HG03575 (cell line): ENCODE measurements around the gene STX1B.
"Not testable (repeated sequence)": the region's sequence is repeated elsewhere in the genome, so short reads cannot be mapped to it uniquely, and the experiment has no call there.

Source experiments
- ATAC-seq: cut with Tn5 transposase; IDR thresholded peaks from one replicate; pipeline ENCODE4 v1.9.1; 2021; ENCODE audit not compliant: unreplicated experiment, insufficient number of reproducible peaks, low FRiP score; ENCODE audit errors: extremely low read depth

STX1B gene

DNA sequence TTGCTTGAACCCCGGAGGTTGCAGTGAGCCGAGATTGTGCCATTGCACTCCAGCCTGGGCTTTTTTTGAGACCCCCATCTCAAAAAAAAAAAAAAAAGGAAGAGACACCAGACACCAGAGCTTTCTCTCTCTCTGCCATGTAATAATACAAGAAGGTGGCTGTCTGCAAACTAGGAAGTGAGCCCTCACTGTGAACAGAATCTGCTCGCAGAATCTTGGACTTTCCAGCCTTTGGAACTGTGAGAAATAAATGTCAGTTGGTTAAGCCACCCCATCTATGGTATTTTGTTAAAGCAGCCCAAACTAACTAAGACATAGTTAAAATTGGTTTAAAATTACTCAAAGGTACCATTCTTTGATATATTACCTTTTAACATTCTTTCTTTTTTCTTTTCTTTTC is 10.1 kb upstream of the STX1B start:
- ATAC-seq, result no peak

DNA sequence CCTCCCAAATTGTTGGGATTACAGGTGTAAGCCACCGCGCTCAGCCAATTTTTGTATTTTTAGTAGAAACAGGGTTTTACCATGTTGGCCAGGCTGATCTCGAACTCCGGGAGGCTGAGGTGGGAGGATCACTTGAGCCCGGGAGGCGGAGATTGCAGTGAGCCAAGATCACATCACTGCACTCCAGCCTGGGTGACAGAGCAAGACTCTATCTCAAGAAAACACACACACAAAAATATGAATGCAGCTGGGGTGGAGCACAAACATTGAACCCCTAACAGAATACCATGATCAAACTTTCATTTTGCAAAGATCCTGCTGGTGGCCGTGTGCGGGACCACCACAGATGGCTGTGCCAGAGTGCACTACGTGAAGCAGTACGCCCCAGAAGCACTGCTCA is 7.3 kb upstream of the STX1B start:
- not testable (repeated sequence) for ATAC-seq

DNA sequence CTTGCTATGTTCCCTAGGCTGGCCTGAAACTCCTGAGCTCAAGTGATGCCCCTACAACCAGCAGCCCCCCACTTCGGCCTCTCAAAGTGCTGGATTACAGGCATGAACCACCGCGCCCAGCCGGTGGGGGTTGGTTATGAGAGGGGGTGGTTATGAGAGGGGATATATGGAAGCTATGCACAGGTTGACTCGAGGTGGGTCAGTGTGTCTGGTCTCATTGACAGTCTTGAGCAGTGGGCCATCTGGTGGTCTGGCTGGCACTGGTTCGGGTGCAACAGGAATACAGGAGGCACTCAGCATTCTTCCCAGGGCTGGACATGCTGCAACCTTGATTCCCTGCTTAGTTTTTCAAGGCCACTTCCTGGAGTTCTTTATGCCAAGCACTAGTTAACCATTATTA is 5.6 kb upstream of the STX1B start:
- ATAC-seq, result no peak

DNA sequence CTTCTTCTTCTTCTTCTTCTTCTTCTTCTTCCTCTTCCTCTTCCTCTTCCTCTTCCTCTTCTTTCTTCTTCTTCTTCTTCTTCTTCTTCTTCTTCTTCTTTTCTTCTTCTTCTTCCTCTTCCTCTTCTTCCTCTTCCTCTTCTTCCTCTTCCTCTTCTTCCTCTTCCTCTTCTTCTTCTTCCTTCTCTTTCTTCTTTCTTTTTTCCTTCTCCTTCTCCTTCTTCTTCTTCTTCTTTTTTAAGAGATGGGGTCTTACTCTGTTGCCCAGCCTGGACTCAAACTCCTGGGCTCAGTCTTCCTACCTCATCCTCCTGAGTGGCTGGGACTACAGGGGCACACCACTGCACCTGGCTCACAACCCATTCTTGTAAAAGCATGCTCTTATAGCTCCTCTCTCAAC is 2.9 kb upstream of the STX1B start:
- ATAC-seq, result not testable (repeated sequence)

DNA sequence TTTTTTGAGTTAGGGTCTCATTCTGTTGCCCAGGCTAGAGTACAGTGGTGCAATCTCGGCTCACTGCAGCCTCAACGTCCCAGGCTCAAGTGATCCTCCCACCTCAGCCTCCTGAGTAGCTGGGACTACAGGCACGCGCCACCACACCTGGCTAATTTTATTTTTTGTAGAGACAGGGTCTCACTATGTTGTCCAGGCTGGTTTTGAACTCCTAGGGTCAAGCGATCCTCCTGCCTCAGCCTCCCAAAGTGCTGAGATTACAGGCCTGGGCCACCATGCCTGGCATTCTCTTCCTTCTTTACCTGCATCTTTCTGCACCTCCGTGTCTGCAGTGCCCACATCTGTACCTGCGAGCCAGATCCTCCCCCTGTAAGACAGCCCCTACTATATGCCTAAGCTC is 1.4 kb upstream of the STX1B start:
- ATAC-seq, result not testable (repeated sequence)

DNA sequence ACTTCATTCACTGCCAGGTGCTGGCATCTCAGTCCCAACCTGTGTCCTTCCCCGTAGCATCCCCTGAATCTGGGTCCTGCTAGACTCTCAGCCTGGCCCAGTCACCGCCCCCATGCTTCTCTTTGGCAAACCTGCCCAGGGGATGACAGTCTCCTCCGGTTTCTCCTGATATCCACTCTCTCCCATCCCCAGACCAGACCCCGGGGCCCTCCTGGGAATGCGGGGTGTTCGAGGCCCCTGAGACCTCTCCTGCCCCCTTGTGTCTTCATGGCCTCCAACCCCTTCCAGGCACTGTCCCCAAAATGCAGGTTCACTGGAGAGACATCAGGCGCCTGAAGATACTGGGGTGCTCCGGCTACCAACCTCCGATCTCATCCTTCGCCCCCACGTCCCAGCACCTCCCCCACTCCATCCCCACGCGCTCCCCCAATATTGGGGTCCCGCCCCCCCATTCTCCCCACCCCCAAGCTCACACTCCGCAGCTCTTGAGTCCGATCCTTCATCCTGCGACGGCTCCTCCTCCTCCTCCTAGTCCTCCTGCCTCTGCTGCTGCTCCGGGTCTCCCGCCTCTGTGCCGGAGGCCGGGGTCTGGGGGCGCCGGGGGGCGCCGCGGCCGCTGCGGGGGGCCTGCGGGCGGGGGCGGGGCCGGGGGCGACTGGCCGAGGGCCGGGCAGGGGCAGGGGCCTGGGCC is 399 bp downstream of the STX1B start:
- no peak for ATAC-seq

DNA sequence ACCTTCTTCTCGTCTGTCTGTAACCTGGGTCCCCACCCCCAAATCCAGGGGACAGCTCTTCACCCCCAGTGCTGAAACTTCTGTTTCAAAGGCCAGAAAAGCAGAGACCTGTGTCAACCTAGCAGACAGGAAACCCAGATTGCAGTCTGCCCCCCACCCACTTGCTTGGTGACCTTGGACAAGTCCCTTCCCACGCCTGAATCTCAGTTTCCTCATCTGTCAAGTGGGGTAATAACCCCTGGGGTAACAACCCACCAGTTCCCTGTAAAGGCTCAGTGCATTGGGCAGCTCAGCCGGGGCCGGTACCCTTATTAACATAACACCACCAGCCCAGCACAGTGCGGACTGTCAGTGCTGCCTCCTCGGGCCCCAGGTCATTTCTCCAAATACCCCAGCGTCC is 1.3 kb downstream of the STX1B start:
- no peak for ATAC-seq

DNA sequence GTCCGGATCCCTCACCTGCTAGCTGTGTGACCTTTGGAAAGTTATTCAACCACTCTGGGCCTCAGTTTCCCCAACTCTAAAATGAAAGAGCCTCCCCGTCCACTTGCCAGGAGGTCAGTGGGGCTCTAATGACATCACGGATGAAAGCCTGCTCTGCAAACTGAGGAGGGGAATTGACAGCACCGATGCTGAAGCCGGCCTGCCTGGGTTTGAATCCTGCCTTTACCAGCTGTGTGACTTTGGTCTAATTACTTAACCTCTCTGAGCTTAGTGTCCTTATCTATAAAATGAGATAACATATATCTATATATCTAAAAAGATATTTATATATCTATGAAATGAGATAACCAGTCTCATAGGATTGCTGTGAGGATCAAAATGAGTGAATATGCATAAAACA is 1.9 kb downstream of the STX1B start:
- no peak for ATAC-seq

DNA sequence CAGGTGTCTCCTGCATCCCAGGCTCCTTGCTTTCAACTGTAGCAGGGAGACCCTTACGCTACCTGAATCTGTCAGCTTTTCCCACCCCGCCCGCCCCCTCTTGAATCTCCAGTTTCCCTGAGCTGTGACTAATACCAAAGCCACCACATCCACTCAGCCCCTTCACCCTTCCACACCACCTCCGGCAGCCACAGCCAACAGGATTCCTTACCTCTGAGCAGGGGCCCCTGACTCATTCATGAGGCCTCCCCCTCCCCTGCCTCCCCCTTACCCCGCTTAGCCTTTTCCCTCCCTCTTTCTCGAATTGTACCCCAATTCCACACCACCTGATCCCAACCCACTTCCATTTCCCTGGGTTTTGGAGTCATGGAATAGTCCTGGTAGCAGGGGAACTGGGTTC is 2.3 kb downstream of the STX1B start:
- no peak for ATAC-seq

DNA sequence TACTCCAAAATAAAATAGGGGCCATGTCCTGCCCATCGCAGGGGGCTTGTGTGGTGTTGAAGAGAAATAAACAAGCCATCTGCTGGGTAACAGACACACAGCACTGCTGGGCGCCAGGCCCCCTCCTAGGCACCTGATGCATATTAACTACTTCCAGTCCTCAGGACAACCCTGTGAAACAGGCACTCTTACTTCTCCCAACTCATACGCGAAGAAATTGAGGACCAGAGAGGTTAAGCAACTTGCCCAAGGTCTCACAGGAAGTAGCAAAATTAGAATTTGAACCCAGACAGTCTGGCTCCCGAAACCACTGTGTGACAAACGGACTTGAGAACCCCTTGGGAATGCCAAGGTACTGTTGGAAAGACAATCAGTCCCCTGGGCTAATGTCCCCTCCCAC is 2.8 kb downstream of the STX1B start:
- no peak for ATAC-seq

DNA sequence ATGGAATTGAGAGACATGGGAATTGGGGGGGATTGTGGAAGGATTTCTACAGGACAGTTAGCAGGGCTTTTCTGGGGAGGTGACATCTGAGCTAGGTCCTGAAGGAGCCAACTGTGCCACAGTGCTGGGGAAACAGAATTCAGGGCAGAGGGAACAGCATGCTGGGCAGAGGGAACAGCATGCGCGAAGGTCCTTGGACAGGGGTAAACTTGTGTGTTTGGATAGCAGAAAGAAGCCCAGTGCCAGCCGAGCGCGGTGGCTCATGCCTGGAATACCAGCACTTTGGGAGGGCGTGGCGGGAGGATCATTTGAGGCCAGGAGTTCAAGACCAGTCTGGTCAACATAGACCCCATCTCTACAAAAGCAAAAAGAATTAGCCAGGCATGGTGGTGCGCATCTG is 3.8 kb downstream of the STX1B start:
- no peak for ATAC-seq

DNA sequence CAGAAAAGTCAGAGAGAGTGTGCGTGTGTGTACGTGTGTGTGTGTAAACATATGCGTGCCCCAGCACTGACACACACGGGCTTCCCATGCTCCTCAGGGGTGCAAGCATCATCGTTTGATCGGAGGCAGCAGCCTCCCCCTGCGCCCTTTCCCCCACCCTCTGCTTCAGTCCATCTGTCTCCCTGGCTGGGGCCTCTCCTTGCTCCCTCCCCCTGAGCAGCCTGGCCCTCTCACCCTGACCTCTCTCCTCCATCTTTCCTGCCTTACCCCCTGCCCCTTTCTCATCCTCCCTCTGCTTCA is 4.4 kb downstream of the STX1B start:
- ATAC-seq, result no peak

DNA sequence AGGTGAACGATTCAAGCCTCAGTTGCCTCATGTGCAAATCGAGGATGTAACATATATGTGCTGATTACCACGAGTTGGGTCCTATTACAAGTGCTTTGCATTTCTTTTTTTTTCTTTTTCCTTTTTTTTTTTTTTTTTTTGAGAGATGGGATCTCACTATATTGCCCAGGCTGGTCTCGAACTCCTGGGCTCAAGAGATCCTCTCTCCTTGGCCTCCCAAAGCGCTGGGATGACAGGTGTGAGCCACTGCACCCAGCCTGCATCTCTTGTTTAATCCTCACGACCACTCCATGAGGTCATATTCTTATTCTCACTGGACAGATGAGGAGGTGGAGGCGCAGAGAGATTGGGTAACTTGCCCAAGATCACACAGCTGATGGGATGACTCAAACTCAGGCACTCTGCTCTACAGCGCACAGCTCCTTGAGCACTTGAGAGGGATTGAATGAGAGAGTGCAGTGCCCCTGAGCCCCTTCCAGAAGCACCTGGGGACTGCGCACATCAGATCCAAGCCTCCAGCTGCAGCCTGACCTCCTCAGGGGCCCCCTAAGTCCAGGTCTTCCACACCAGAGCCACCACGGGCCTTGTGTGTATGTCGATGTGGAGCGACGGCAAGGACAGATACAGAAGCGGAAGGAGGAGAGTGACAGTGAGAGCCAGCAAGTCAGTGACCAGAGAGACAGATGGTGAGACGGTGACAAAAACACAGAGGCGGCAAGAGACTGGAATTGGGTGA is 4.9 kb downstream of the STX1B start:
- ATAC-seq, result no peak

DNA sequence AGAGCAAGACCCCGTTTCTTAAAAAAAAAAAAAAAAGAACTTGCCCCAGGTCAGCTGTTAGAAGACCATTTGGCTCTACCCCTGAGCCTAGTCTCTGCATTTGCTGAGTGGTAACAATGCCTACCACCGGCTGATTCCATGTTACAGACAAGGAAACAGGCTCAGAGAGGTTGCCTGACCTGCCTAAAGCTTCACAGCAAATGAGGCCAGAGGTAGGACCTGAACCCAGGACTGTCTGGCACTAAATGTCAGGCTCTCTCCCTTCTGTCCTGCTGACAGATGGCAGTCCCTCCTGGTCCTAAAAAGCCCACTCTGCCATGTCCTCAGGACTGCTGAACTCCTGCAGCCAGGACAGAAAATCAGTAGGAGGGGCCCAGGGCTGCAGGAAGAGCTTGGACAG is 5.8 kb downstream of the STX1B start:
- no peak for ATAC-seq

DNA sequence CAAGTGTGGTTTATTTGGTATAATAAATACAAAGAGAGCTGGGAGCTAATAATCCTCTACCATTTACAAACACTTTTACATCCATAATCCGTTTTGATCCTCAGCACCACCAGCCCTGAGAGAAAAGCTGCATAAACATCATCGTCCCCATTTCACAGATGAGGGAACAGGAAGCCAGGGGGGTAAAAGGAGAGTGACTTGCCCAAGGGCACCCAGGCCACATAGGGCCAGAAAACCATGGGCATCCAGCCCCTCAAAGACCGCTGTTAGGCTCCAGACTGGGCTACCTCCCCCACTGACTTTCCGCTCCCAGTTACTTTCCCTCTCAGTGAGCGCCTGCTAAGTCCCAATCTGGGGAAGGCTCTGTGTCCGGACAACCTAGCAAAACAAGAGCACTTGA is 6.7 kb downstream of the STX1B start:
- ATAC-seq, result no peak

DNA sequence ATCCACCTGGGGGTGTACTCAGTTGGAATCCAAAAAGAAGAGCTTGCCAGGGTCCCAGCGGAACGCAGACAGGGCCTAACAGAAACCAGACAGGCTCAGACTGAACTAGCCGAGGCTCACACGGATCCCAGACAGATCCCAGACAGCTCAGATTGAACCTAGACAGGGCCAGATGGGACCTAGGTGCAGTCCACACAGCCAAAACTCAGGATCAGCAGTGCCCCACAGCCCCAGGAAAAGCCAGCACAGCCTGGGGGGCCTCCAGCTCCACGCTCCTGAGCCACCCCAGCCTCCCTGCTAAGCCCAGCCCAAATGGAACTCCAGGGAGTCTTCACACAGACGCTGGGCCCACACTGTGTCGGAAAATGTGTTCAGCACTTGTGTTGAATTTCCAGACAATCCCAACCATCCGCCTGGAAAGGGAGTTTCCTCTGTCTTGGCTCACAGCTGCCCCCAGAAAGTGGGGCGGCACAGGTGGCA is 7.5 kb downstream of the STX1B start:
- ATAC-seq, result no peak

DNA sequence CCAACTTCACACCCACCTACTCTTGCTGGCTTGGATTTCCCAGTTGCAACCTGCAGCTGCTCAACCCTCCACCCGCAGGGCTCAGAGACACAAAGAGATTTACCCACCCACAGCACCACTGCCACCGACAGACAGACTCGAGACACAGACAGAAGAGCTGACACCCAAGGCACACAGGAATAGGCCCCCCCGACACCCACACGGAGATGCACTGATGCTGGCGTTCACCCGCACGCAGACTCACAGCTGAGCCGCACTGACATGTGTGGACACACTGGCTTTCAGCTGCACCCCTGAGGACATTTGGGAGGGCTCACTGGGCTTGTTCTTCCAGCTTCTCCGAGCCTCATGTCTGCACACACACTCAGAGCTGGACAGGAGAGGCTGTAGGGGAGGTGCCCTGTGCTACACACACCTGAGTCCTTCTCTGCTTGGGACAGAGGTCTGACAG is 8.2 kb downstream of the STX1B start:
- ATAC-seq, result no peak

DNA sequence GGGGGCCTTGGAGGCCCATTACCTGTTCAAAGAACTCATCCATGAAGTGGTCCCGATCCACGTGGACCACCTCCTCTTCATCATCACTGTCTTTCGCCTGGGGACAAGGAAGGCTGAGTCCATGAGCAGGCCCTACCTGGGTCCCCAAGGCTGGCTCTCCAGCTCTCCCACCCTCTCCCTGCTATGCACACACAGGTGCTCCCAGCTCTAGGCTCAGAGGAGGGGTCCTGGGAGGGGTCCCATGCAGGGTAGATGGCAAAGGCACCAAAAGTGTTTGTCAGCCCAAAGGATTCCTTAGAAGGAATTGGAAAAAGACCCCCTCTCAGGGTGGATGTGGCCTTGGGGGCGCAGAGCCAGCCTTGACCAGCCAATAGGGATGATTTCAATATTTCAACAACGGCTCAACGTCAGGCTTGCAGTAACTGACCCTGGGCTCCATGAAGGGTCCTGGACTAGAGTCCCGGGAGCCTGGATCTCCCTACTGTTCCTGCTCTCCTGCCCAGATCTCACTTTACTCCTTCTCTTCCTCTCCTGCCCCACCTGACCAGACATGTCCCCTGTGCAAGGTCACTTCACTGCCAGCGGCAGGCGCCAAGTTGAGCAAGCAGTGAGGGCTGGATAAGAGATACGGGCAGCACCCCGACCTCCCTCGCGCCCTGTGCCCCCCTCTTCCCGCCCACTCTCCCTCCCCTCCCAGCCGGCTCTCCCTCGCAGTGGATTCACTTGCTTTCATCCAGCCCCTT is 8.8 kb downstream of the STX1B start:
- no peak for ATAC-seq

DNA sequence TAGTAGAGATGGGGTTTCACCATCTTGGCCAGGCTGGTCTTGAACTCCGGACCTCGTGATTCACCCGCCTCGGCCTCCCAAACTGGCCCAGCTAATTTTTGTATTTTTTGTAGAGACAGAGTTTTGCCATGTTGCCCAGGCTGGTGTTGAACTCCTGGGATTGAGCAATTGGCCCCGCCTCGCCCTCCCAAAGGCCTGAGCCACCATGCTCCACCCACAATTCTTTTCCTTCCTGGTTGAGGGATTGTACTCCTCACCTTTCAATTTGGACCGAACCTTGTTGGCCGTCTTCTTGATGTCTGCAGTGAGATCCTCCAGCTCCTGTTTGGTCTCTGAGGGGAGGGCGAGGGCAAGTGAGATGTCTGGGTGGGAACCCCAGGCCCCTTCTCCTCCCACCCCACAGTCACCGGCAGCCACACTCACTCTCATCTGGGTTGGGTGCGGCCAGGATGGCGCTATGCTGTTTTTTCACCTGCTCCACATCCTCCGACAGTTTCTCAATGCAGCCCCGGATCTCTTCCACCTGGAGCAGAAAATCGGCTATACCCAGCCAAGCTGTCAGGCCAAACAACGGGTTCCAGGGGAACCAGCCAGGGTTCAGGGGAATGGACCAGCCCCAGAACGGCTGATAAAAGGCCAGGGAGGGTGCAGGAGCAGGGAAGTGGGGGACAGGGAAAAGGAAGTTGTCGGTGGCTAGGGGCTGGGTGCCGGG is 9.6 kb downstream of the STX1B start:
- ATAC-seq, result no peak
